CD4-positive, alpha-beta T cell (primary cell): Measurements from ENCODE around the gene FAM210A. TPM values are rescaled to one million over a fixed set of nuclear protein-coding genes. Genes with fewer than 3 reads are reported as not detected.
"Not testable (repeated sequence)": the region's sequence is repeated elsewhere in the genome, so short reads cannot be mapped to it uniquely, and the experiment has no call there.

ENCODE experiments used
- ATAC-seq: fragments of 200-7000 bp; cut with Tn5 transposase; one replicate; pipeline ENCODE4 v1.10.0; 2022; ENCODE audit warnings: mild to moderate bottlenecking; ENCODE audit not compliant: poor library complexity
- CTCF ChIA-PET: fragments of 350-600 bp; sonication (Branson Sonifier 250); formaldehyde crosslinking; loops from one replicate; lab custom pipeline; 2021; ENCODE audit warnings: antibody characterized with exemption, inconsistent platforms; lab: Charles Lee
- POLR2A ChIA-PET: fragments of 350-600 bp; sonication (Branson Sonifier 250); formaldehyde crosslinking; loops from one replicate; lab custom pipeline; 2021; ENCODE audit warnings: antibody characterized with exemption, inconsistent platforms; lab: Charles Lee
- DNase-seq, 14 experiments: peaks; one replicate each; pipeline ENCODE4 v3.0.0-alpha.2; 2013 to 2020; ENCODE audit warnings: mixed read lengths in 2 of 14
- H3K27ac ChIP-seq, 2 donors: one replicate each; pipeline versions ENCODE4 v1.5.1 to v1.7.0; 2013; ENCODE audit warnings: low read length in 2 of 2, low read depth in 1 of 2, mild to moderate bottlenecking in 1 of 2
- H3K27me3 ChIP-seq, 2 experiments: 1 replicate in 1 of 2; 2 replicates in 1 of 2; pipeline versions ENCODE4 v1.6.1 to v1.7.0; 2013; ENCODE audit warnings: low read length in 2 of 2, control low read depth in 1 of 2, mild to moderate bottlenecking in 1 of 2, moderate library complexity in 1 of 2; ENCODE audit not compliant: insufficient read depth in 2 of 2, control insufficient read depth in 1 of 2
- H3K36me3 ChIP-seq: one replicate; pipeline ENCODE4 v1.6.1; 2013; ENCODE audit warnings: low read length, control low read depth; ENCODE audit not compliant: insufficient read depth
- H3K4me1 ChIP-seq: one replicate; pipeline ENCODE4 v1.6.1; 2013; ENCODE audit warnings: low read length, control low read depth; ENCODE audit not compliant: insufficient read depth
- H3K4me3 ChIP-seq: one replicate; pipeline ENCODE4 v1.5.1; 2013; ENCODE audit warnings: mild to moderate bottlenecking, low read length, moderate library complexity
- H3K9me3 ChIP-seq, 2 experiments: 1 replicate in 1 of 2; 2 replicates in 1 of 2; pipeline versions ENCODE4 v1.6.1 to v1.7.0; 2013; ENCODE audit warnings: low read length in 2 of 2, mild to moderate bottlenecking in 2 of 2, control low read depth in 1 of 2, moderate library complexity in 1 of 2; ENCODE audit not compliant: control insufficient read depth in 1 of 2, insufficient read depth in 1 of 2
- H3K27ac Mint-ChIP-seq: one replicate; pipeline ENCODE4 v1.8.0; 2020; ENCODE audit warnings: mixed read lengths
- H3K27me3 Mint-ChIP-seq: one replicate; pipeline ENCODE4 v1.8.0; 2021; ENCODE audit warnings: mixed read lengths
- H3K36me3 Mint-ChIP-seq: one replicate; pipeline ENCODE4 v1.8.0; 2021; ENCODE audit warnings: low read depth, mixed read lengths
- H3K4me1 Mint-ChIP-seq: one replicate; pipeline ENCODE4 v1.8.0; 2021; ENCODE audit warnings: low read depth, mixed read lengths
- H3K4me3 Mint-ChIP-seq: one replicate; pipeline ENCODE4 v1.8.0; 2020; ENCODE audit warnings: mild to moderate bottlenecking, mixed read lengths
- H3K9me3 Mint-ChIP-seq: one replicate; pipeline ENCODE4 v1.8.0; 2020; ENCODE audit warnings: mixed read lengths
- intact Hi-C, 2 experiments: fragments of 100-400 bp; cut with DNase I in 1 of 2; cut with micrococcal nuclease in 1 of 2; formaldehyde crosslinking; loops; one replicate each; pipeline versions ENCODE4 v1.15.1 to v1.9.0; 2023 to 2025; cut with DNase I, micrococcal nuclease
- total RNA-seq, 174 experiments: library from RNA in 2 of 174; stranded (reverse) in 2 of 174; gene quantifications; one replicate each; pipeline ENCODE4 v1.2.3 and lab custom pipeline; 2021 to 2026
- TF ChIP-seq, protein P1 (sequence below): fragments of 200-600 bp; IDR thresholded peaks from one replicate; pipeline ENCODE4 v1.8.0; 2022; ENCODE audit warnings: antibody characterized with exemption, mild to moderate bottlenecking

FAM210A gene
- total RNA-seq, 2 experiments from 2014 or later, result 3.4 to 3.5 TPM

DNA sequence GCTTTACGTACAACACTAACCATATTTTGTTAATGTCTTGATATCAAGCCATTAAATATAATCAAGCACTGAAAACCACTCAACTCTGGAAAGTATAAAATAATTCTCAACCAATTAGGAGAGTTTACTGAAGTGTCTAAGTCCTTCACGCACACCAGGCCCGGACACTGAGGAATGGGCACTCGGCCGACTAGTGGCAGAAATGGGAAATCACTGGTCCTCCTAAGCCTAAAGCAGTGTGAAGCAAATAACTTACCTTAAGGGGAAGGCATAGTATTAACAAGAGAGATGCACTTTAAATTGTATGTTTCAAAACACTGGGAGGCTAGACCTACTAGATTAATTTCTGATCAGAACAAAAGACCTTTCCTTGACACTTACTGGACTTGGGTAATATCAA lies 45.7 kb downstream of the FAM210A start:
- peak in 4 of 14 experiments; percentile 10 to 34 (median 14) for DNase-seq
- CTCF ChIA-PET, result no interaction called here
- TF ChIP-seq, protein P1, sequence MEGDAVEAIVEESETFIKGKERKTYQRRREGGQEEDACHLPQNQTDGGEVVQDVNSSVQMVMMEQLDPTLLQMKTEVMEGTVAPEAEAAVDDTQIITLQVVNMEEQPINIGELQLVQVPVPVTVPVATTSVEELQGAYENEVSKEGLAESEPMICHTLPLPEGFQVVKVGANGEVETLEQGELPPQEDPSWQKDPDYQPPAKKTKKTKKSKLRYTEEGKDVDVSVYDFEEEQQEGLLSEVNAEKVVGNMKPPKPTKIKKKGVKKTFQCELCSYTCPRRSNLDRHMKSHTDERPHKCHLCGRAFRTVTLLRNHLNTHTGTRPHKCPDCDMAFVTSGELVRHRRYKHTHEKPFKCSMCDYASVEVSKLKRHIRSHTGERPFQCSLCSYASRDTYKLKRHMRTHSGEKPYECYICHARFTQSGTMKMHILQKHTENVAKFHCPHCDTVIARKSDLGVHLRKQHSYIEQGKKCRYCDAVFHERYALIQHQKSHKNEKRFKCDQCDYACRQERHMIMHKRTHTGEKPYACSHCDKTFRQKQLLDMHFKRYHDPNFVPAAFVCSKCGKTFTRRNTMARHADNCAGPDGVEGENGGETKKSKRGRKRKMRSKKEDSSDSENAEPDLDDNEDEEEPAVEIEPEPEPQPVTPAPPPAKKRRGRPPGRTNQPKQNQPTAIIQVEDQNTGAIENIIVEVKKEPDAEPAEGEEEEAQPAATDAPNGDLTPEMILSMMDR, result no peak

DNA sequence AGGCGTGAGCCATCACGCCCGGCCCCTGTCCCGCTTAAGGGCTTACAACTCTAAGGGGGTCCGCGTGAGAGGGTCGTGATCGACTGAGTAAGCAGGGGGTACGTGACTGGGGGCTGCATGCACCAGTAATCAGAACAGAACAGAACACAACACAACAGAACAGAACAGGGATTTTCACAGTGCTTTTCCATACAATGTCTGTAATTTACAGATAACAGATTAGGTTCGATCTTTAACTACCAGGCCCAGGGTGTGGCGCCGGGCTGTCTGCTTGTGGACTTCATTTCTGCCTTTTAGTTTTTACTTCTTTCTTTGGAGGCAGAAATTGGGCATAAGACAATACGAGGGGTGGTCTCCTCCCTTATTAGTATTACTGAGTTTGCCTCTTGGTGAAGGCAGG lies 49.0 kb downstream of the FAM210A start:
- peaks cover 13% of the 10 kb centered on the region for H3K36me3 Mint-ChIP-seq
- H3K4me1 Mint-ChIP-seq, POLR2A ChIA-PET, H3K9me3 Mint-ChIP-seq, H3K27ac ChIP-seq, H3K27ac Mint-ChIP-seq, H3K9me3 ChIP-seq, H3K4me1 ChIP-seq, intact Hi-C loops, H3K36me3 ChIP-seq, CTCF ChIA-PET, ATAC-seq, H3K4me3 ChIP-seq, H3K27me3 ChIP-seq, H3K27me3 Mint-ChIP-seq, DNase-seq, H3K4me3 Mint-ChIP-seq: not testable (repeated sequence)

More for the DNA sequence above, 45.7 kb downstream of the FAM210A start:
- H3K36me3 Mint-ChIP-seq, result peaks cover 22% of the 10 kb centered on the region
- H3K27ac Mint-ChIP-seq, result no peak overlapping the region
- no peaks in the 10 kb centered on the region for H3K4me1 ChIP-seq
- H3K27ac ChIP-seq, result no peak overlapping the region
- no peak for ATAC-seq
- no peaks in the 10 kb centered on the region for H3K27me3 ChIP-seq
- POLR2A ChIA-PET, result no interaction called here
- H3K9me3 Mint-ChIP-seq, result no peaks in the 10 kb centered on the region
- no peak overlapping the region for H3K4me3 ChIP-seq
- intact Hi-C loops, result no loop called here
- no peaks in the 10 kb centered on the region for H3K9me3 ChIP-seq
- no peak overlapping the region for H3K4me3 Mint-ChIP-seq
- peaks cover 15% of the 10 kb centered on the region for H3K4me1 Mint-ChIP-seq
- no peaks in the 10 kb centered on the region for H3K36me3 ChIP-seq
- H3K27me3 Mint-ChIP-seq, result no peaks in the 10 kb centered on the region

DNA sequence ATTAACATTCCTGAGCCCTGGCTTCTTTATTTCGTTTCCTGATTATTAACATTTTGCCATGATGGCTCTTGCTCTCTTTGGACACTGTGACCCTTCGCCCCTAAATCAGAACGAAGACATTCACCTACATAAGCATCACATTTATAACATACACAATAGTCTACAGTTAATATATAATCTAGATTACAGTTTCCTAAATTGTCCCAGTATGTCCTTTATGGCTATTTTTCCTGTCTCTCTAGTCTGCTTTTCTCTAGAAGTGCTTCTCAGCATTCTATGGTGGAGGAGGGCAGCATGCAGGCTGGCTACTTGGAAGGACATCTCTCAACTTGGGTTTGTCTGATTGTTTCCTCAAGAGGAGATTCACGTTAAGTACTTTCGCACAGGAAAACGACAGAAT lies 49.9 kb downstream of the FAM210A start:
- Histone ChIP-seq H3K27ac (no peak overlapping the region), H3K4me3 (no peak overlapping the region), H3K27me3 (no peaks in the 10 kb centered on the region), H3K36me3 (no peaks in the 10 kb centered on the region), H3K4me1 (no peaks in the 10 kb centered on the region), H3K9me3 (no peaks in the 10 kb centered on the region)
- POLR2A ChIA-PET, result no interaction called here
- H3K4me3 Mint-ChIP-seq, result no peak overlapping the region
- H3K27me3 Mint-ChIP-seq, result no peaks in the 10 kb centered on the region
- DNase-seq, result no peak
- no peak for ATAC-seq
- intact Hi-C loops, result no loop called here
- CTCF ChIA-PET, result no interaction called here
- H3K9me3 Mint-ChIP-seq, result no peaks in the 10 kb centered on the region
- TF ChIP-seq, protein P1, result no peak
- H3K36me3 Mint-ChIP-seq, result peaks cover 13% of the 10 kb centered on the region
- H3K4me1 Mint-ChIP-seq, result no peaks in the 10 kb centered on the region
- no peak overlapping the region for H3K27ac Mint-ChIP-seq

DNA sequence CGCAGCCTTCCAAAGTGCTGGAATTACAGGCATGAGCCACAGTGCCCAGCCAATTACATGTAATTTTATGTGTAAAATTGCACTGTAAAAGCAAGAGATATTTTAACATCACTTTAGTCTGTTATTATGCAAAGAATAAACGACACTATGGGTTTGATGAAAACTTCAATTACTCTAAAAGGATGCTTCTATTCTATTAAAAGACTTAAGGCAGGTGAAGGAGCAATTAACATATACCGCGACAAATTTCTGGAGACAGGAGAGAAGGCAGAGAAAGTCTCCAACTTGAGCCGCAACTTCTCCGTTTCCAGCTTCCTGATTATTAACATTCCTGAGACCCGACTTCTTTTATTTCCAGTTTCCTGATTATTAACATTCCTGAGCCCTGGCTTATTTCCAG lies 53.7 kb downstream of the FAM210A start:
- Mint-ChIP-seq H3K4me3 (no peak overlapping the region), H3K27ac (no peak overlapping the region), H3K4me1 (no peaks in the 10 kb centered on the region), H3K27me3 (no peaks in the 10 kb centered on the region), H3K9me3 (no peaks in the 10 kb centered on the region), H3K36me3 (peaks cover 23% of the 10 kb centered on the region)
- Histone ChIP-seq H3K4me1 (no peaks in the 10 kb centered on the region), H3K27me3 (no peaks in the 10 kb centered on the region), H3K9me3 (no peaks in the 10 kb centered on the region), H3K4me3 (no peak overlapping the region), H3K27ac (no peak overlapping the region), H3K36me3 (no peaks in the 10 kb centered on the region)
- DNase-seq (peak in 1 of 14 experiments; percentile 13), ATAC-seq (no peak)
- intact Hi-C loops, result no loop called here
- ChIA-PET POLR2A (no interaction called here), CTCF (no interaction called here)
- TF ChIP-seq, protein P1, result no peak
